Adrenal gland (tissue), 12 donors: ENCODE results near the gene MAGIX. TPM values are rescaled to one million over a fixed set of nuclear protein-coding genes. Genes with fewer than 3 reads are reported as not detected.
"Not testable (repeated sequence)": the region's sequence is repeated elsewhere in the genome, so short reads cannot be mapped to it uniquely, and the experiment has no call there.

Experiments used
- DNase-seq, 7 donors: peaks; one replicate each; pipeline ENCODE4 v3.0.0-alpha.2; 2019 to 2020
- H3K27ac ChIP-seq, 5 donors: fragments of 200-600 bp; sonication (generic) in 4 of 5; 1 replicate in 3 of 5; 2 replicates in 2 of 5; pipeline versions ENCODE4 v1.5.1 to v1.8.0; 2016 to 2020; ENCODE audit warnings: mild to moderate bottlenecking in 1 of 5
- H3K27me3 ChIP-seq: fragments of 200-600 bp; 2 replicates; pipeline ENCODE4 v1.8.0; 2021
- H3K36me3 ChIP-seq, 2 donors: fragments of 200-600 bp; replicated peaks in 1 of 2; 1 replicate in 1 of 2; 2 replicates in 1 of 2; pipeline versions ENCODE4 v1.5.1 to v1.8.0; 2018 to 2022
- H3K4me1 ChIP-seq, 2 donors: fragments of 200-600 bp; replicated peaks in 1 of 2; 1 replicate in 1 of 2; 2 replicates in 1 of 2; pipeline versions ENCODE4 v1.5.1 to v1.8.0; 2018 to 2021
- H3K4me3 ChIP-seq, 4 donors: fragments of 200-600 bp; sonication (generic) in 3 of 4; one replicate each; pipeline ENCODE4 v1.5.1; 2016 to 2018
- H3K9me3 ChIP-seq, 3 donors: fragments of 200-600 bp; sonication (generic) in 1 of 3; replicated peaks in 1 of 3; 1 replicate in 2 of 3; 2 replicates in 1 of 3; pipeline versions ENCODE4 v1.5.1 to v1.8.0; 2016 to 2021
- POLR2A ChIP-seq, 2 donors: fragments of 450-650 bp; IDR thresholded peaks; one replicate each; pipeline ENCODE4 v1.6.1; 2017; ENCODE audit warnings: antibody characterized with exemption in 2 of 2, mild to moderate bottlenecking in 2 of 2, moderate library complexity in 1 of 2
- WGBS, 4 donors: extraction: QIAGEN DNeasy Blood & Tissue Kit in 2 of 4; methylation state at CpG; one replicate each; pipeline versions ENCODE4 v1.1.5 to v1.1.7; 2013 to 2017; 5-methylcytosine and 5-hydroxymethylcytosine counted together
- intact Hi-C, 2 donors: fragments of 100-400 bp; cut with DNase I; formaldehyde crosslinking; loops; one replicate each; pipeline versions ENCODE4 v1.14.1 to v1.15.0; 2022 to 2023
- polyA plus RNA-seq, 3 donors: library from polyadenylated mRNA; stranded (reverse); fragments of 200-250 nt in 2 of 3; fragments of 350-450 nt in 1 of 3; fragmentation: Illumina TruSeq in 1 of 3; extraction: RNeasy Lipid Tissue Mini Kit (QIAGEN cat#74804) in 1 of 3; gene quantifications; one replicate each; pipeline ENCODE4 v1.2.3, GENCODE V29; 2013 to 2014
- total RNA-seq, 9 donors: library from RNA; depleted of rRNA in 4 of 9; stranded (reverse); fragments of >200 nt in 4 of 9; fragments of 120-200 nt in 1 of 9; fragmentation: NEBNext Ultra II Directional in 1 of 9; extraction: Animal tissue kit (Norgen Biotek cat#: 25700) in 1 of 9; gene quantifications; one replicate each; pipeline versions ENCODE4 v1.1.0 to v1.2.4, GENCODE V29; 2013 to 2023
- TF ChIP-seq, protein P1 (sequence below), 6 experiments: fragments of 450-650 bp in 4 of 6; fragments of 200-600 bp in 2 of 6; sonication (generic) in 1 of 6; IDR thresholded peaks; 1 replicate in 5 of 6; 2 replicates in 1 of 6; pipeline versions ENCODE4 v1.5.1 to v1.8.0; 2016 to 2021; ENCODE audit warnings: antibody characterized with exemption in 6 of 6, mild to moderate bottlenecking in 2 of 6, moderate library complexity in 1 of 6
- donor health status: healthy with polysubstance abuse.
- donor health status: Bipolar disorder and iron deficiency.
- donor health status: DM: yes; HTN: yes; CAD: no.
- donor health status: DM: no; HTN: no; CAD: no.
- donor health status: DM: no; HTN: no; CAD: no.
- donor health status: DM: yes; HTN: yes; CAD: no.

MAGIX gene
- total and polyA plus RNA-seq, 12 donors, result 0.59 to 16.2 (median 3.2) TPM

DNA sequence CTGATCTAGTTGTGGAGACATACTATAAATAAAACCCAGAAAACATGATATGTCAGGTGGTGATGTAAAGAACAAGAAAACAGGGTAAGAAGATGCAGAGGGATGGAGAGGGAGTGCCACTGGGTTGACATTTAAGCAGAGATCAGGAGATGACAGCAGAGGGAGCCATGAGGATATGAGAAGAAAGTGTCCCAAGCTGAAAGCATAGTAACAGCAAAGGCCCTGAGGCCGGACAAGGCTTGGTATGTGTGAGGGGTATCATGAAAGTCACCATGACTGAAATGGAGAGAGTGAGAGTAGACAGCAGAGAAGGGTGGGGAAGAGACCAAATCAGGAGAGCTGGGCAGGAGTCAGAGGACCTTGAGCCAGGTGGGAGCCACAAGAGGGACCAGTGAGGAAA lies 42.5 kb upstream of the MAGIX start:
- H3K4me1 ChIP-seq, result no peaks in the 10 kb centered on the region
- H3K4me3 ChIP-seq, result no peak overlapping the region
- TF ChIP-seq POLR2A (IDR thresholded peaks at IDR 0.05), result no peak
- TF ChIP-seq, protein P1, sequence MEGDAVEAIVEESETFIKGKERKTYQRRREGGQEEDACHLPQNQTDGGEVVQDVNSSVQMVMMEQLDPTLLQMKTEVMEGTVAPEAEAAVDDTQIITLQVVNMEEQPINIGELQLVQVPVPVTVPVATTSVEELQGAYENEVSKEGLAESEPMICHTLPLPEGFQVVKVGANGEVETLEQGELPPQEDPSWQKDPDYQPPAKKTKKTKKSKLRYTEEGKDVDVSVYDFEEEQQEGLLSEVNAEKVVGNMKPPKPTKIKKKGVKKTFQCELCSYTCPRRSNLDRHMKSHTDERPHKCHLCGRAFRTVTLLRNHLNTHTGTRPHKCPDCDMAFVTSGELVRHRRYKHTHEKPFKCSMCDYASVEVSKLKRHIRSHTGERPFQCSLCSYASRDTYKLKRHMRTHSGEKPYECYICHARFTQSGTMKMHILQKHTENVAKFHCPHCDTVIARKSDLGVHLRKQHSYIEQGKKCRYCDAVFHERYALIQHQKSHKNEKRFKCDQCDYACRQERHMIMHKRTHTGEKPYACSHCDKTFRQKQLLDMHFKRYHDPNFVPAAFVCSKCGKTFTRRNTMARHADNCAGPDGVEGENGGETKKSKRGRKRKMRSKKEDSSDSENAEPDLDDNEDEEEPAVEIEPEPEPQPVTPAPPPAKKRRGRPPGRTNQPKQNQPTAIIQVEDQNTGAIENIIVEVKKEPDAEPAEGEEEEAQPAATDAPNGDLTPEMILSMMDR (IDR thresholded peaks at IDR 0.05), result no peak
- WGBS, 4 donors, result 67 to 92% (median 83%) methylated on average over 1 of the region's 1 CpG
- H3K36me3 ChIP-seq, result peaks cover 0 to 17% of the 10 kb centered on the region in 2 donors
- no peaks in the 10 kb centered on the region for H3K9me3 ChIP-seq
- H3K27ac ChIP-seq, result no peak overlapping the region
- intact Hi-C loops, result no loop called here
- no peaks in the 10 kb centered on the region for H3K27me3 ChIP-seq
- DNase-seq, result no peak

DNA sequence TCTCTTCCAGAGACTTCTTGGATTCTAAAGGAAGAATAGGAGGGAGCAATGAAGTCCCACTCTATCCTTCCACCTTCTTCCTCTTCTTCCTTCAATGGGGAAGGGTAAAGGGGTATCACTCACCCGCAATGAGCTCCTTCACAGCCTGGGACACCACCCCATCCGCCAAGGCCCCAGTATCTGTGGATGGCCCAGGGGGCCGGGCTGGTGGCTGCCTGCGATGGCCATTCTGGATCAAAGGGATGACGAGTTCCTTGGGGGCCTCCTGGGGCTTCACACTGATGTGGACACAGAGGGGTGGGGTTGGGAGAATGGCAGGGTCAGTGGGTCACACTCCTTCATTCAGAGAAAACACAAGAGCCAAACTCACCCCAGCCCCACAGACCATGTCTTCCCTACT lies 40.1 kb upstream of the MAGIX start:
- no peak overlapping the region for H3K27ac ChIP-seq
- DNase-seq, result no peak

DNA sequence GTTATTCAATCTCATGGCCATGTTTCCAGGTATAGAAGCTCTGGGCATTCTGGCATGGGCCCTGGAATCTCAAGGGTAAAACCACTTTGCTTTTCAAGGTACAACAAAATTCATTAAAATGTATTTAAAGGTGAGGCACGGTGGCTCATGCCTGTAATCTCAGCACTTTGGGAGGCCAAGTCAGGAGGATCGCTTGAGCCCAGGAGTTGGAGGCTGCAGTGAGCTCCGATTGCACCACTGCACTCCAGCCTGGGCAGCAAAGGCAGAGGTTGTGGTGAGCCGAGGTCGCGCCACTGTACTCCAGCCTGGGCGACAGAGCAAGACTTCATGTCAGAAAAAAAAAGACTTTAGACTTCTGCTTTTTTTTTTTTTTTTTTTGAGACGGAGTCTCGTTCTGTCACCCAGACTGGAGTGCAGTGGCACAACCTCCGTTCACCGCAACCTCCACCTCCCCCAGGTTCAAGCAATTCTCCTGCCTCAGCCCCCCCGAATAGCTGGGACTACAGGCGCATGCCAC lies 34.8 kb upstream of the MAGIX start:
- H3K27ac ChIP-seq, intact Hi-C loops, H3K4me1 ChIP-seq, H3K36me3 ChIP-seq, H3K9me3 ChIP-seq, H3K4me3 ChIP-seq, DNase-seq, H3K27me3 ChIP-seq: not testable (repeated sequence)
- 81 to 98% (median 88%) methylated on average over 5 to 12 of the region's 13 CpGs for WGBS, 4 donors

More for the DNA sequence above, 40.1 kb upstream of the MAGIX start:
- intact Hi-C loops, result no loop called here
- H3K4me3 ChIP-seq, result peak overlapping the region in 1 of 4 donors; percentile 67
- no peaks in the 10 kb centered on the region for H3K4me1 ChIP-seq
- no peaks in the 10 kb centered on the region for H3K9me3 ChIP-seq
- 59 to 80% (median 74%) methylated on average over 2 to 5 of the region's 5 CpGs for WGBS, 4 donors
- no peak for TF ChIP-seq POLR2A (IDR thresholded peaks at IDR 0.05)
- TF ChIP-seq, protein P1 (IDR thresholded peaks at IDR 0.05), result no peak
- H3K27me3 ChIP-seq, result no peaks in the 10 kb centered on the region
- H3K36me3 ChIP-seq, result peaks cover 0 to 7% of the 10 kb centered on the region in 2 donors

DNA sequence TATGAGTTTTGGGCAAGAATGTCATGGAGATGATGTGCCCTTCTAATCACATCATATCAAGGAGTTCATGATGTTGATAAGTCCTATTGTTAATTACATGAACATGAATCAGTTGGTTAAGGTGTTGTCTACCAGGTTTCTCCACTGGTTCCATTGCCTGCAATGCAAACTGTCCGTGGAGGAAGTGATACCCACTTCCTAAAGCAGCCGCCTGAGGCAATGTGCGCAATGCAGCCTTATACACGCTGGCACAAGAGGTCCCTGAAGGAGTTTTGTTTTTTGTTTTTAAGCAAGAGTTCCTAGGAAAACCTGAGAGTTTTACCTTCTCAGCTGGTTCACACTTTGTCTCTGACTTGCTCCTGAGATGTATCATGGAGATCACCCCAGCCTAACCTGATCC lies 33.1 kb upstream of the MAGIX start:
- TF ChIP-seq, protein P1 (IDR thresholded peaks at IDR 0.05), result no peak
- no peak for TF ChIP-seq POLR2A (IDR thresholded peaks at IDR 0.05)
- intact Hi-C loops, result no loop called here
- H3K36me3 ChIP-seq, result no peaks in the 10 kb centered on the region
- DNase-seq, result no peak
- no peak overlapping the region for H3K27ac ChIP-seq
- no peaks in the 10 kb centered on the region for H3K9me3 ChIP-seq
- H3K27me3 ChIP-seq, result no peaks in the 10 kb centered on the region
- H3K4me3 ChIP-seq, result no peak overlapping the region
- 52 to 94% (median 77%) methylated on average over 3 to 4 of the region's 4 CpGs for WGBS, 4 donors
- H3K4me1 ChIP-seq, result no peaks in the 10 kb centered on the region

DNA sequence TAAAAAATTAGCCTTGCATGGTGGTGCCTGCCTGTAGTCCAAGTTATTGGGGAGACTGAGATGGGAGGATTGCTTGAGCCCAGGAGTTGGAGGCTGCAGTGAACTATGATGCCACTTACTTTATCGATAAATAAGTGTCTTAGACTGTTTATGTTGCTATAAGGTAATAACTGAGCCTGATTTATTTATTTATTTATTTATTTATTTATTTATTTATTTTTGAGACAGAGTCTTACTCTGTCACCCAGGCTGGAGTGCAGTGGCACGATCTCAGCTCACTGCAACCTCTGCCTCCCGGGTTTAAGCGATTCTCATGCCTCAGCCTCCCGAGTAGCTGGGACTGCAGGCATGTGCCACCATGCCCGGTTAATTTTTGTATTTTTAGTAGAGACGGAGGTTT lies 30.3 kb upstream of the MAGIX start:
- WGBS, 4 donors, result 86 to 95% (median 90%) methylated on average over 7 of the region's 7 CpGs

More for the DNA sequence above, 30.3 kb upstream of the MAGIX start:
- intact Hi-C loops, H3K27ac ChIP-seq, H3K4me3 ChIP-seq, H3K27me3 ChIP-seq, DNase-seq, H3K9me3 ChIP-seq, H3K4me1 ChIP-seq, H3K36me3 ChIP-seq: not testable (repeated sequence)
